Hepatocyte (in vitro differentiated cells): ENCODE data around the gene RNF13.

Source experiments
- EZH2 ChIP-seq: fragments of 200-600 bp; sonication (generic); IDR thresholded peaks from 2 replicates; pipeline ENCODE4 v1.6.1; 2016; ENCODE audit warnings: antibody characterized with exemption, mild to moderate bottlenecking, borderline replicate concordance
- EZH2phosphoT487 ChIP-seq: fragments of 200-600 bp; sonication (generic); IDR thresholded peaks from one replicate; pipeline ENCODE4 v1.6.1; 2018; ENCODE audit warnings: antibody characterized with exemption, mild to moderate bottlenecking, low read depth, moderate library complexity; ENCODE audit not compliant: unreplicated experiment, severe bottlenecking
- TF ChIP-seq, protein P1 (sequence below): fragments of 200-600 bp; sonication (generic); IDR thresholded peaks from 2 replicates; pipeline ENCODE4 v1.5.1; 2016; ENCODE audit warnings: antibody characterized with exemption, mild to moderate bottlenecking; ENCODE audit not compliant: poor library complexity

DNA sequence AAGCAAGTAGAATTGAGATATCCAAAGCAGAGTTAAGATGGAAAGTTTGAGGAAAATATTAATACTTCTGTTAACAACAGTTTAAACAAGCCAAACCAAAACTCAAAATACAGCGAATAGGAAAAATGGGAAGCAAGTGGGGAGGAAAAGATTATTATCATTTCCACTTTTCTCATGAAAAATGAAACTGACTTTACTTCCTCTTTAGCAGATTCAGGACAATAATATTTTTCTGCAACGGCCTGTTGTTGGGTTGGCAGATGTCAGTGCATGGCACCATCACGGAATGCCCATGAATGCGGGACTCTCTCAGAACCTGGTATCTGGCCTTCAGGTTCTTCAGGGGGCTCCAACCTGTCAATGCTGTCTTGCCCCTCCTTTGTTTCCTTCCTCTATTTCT, 31.8 kb upstream of the RNF13 start:
- TF ChIP-seq, protein P1, sequence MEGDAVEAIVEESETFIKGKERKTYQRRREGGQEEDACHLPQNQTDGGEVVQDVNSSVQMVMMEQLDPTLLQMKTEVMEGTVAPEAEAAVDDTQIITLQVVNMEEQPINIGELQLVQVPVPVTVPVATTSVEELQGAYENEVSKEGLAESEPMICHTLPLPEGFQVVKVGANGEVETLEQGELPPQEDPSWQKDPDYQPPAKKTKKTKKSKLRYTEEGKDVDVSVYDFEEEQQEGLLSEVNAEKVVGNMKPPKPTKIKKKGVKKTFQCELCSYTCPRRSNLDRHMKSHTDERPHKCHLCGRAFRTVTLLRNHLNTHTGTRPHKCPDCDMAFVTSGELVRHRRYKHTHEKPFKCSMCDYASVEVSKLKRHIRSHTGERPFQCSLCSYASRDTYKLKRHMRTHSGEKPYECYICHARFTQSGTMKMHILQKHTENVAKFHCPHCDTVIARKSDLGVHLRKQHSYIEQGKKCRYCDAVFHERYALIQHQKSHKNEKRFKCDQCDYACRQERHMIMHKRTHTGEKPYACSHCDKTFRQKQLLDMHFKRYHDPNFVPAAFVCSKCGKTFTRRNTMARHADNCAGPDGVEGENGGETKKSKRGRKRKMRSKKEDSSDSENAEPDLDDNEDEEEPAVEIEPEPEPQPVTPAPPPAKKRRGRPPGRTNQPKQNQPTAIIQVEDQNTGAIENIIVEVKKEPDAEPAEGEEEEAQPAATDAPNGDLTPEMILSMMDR: no peak
- TF ChIP-seq EZH2: no peak
- no peak for TF ChIP-seq EZH2phosphoT487
